Tibial nerve (tissue), 4 donors: Measurements from ENCODE around the gene IGSF5.

Experiments used
- EP300 ChIP-seq, 2 donors: sonication (generic); formaldehyde crosslinking; IDR thresholded peaks; one replicate each; pipeline ENCODE4 v1.6.1; 2017; ENCODE audit warnings: antibody characterized with exemption in 2 of 2, mild to moderate bottlenecking in 1 of 2
- POLR2A ChIP-seq, 2 donors: fragments of 450-650 bp; IDR thresholded peaks; one replicate each; pipeline ENCODE4 v1.6.1; 2017; ENCODE audit warnings: antibody characterized with exemption in 2 of 2, mild to moderate bottlenecking in 2 of 2, moderate library complexity in 2 of 2
- TF ChIP-seq, protein P1 (sequence below), 5 experiments: fragments of 200-600 bp in 3 of 5; fragments of 450-650 bp in 2 of 5; sonication (generic) in 3 of 5; IDR thresholded peaks; one replicate each; pipeline ENCODE4 v1.5.1; 2016 to 2019; ENCODE audit warnings: antibody characterized with exemption in 5 of 5, mild to moderate bottlenecking in 3 of 5, moderate library complexity in 2 of 5

DNA sequence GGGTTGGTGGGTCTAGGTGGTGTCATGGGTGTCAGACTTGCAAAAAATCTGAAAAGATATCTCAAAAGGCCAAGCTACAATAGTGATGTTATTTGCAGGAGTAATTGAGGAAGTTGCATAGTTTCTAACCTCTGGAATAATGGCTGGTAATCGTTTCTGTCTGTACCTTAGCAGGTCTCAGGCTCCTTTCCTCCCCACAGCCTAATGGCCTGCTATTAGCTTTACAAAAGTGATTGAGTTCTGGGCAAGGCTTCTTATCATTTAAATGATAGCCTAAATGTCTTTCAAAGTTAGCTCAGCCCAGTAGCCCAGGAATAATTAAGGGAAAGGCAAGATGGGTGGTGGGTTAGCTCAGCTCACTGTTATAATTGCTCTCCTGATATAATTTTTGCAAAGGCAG is 37.7 kb upstream of the IGSF5 start:
- TF ChIP-seq POLR2A (IDR thresholded peaks at IDR 0.05) (no peak), EP300 (IDR thresholded peaks at IDR 0.05) (no peak)
- TF ChIP-seq, protein P1, sequence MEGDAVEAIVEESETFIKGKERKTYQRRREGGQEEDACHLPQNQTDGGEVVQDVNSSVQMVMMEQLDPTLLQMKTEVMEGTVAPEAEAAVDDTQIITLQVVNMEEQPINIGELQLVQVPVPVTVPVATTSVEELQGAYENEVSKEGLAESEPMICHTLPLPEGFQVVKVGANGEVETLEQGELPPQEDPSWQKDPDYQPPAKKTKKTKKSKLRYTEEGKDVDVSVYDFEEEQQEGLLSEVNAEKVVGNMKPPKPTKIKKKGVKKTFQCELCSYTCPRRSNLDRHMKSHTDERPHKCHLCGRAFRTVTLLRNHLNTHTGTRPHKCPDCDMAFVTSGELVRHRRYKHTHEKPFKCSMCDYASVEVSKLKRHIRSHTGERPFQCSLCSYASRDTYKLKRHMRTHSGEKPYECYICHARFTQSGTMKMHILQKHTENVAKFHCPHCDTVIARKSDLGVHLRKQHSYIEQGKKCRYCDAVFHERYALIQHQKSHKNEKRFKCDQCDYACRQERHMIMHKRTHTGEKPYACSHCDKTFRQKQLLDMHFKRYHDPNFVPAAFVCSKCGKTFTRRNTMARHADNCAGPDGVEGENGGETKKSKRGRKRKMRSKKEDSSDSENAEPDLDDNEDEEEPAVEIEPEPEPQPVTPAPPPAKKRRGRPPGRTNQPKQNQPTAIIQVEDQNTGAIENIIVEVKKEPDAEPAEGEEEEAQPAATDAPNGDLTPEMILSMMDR (IDR thresholded peaks at IDR 0.05): no peak
